ENCODE data around the gene EIF3B. TPM values are rescaled to one million over a fixed set of nuclear protein-coding genes. Genes with fewer than 3 reads are reported as not detected.
A peak's percentile ranks its signal among the peaks of the same experiment; 100 is the strongest.

Gene EIF3B
- total RNA-seq, 1 experiment from 2014 or later: 364 TPM

DNA sequence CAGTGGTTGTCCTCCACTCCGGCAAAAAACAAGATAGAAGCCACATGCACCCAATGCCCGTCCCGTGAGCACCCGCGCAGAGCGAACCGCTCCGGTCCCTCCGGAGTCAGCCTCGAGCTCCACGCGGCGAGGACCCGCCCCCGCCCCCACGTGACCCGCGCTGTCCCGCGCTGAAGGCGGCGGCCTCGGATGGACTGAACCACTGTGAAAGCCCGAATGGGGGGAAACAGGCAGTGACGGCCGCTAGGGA, 766 bp upstream of the EIF3B start:
- TF ChIP-seq EZH2 (IDR thresholded peaks at IDR 0.05; ENCODE audit: borderline replicate concordance, low read depth, low read length, poor library complexity, severe bottlenecking): no peak
- peaks cover 21% of the 10 kb centered on the region for H3K36me3 ChIP-seq (ENCODE audit: insufficient read depth, low read length, poor library complexity, severe bottlenecking)
- ChIA-PET CTCF (interaction anchor here (0.6 kb wide), 1 partner anchor 108 kb away, joined by 3 read pairs; no protein-coding TSS in a partner anchor), POLR2A (ENCODE audit: low non-redundant PET) (interaction anchor here (0.7 kb wide), 1 partner anchor 14 kb away, joined by 6 read pairs; no protein-coding TSS in a partner anchor)
- peaks cover 33% of the 10 kb centered on the region for H3K4me1 ChIP-seq (ENCODE audit: insufficient read depth, low read length, poor library complexity, severe bottlenecking)
- no peaks in the 10 kb centered on the region for H3K27me3 ChIP-seq (replicated peaks; ENCODE audit: insufficient read depth, low read depth, low read length, poor library complexity)
- peak overlapping the region; percentile 98 for H3K4me3 ChIP-seq (ENCODE audit: low read depth, low read length, poor library complexity, severe bottlenecking)
- H3K27ac ChIP-seq (ENCODE audit: low read depth, low read length, poor library complexity, severe bottlenecking): peak overlapping the region; percentile 100
- no peaks in the 10 kb centered on the region for H3K9me3 ChIP-seq (ENCODE audit: low read depth, low read length, poor library complexity, severe bottlenecking)
- peak; percentile 93 for DNase-seq (ENCODE audit: low spot score)
- BruUV-seq (replicated peaks): no TSS peak
- intact Hi-C loops (cut with micrococcal nuclease; ENCODE audit: unreplicated experiment): loop anchor here (10.0 kb wide), 2 partner anchors 689 to 779 kb away; partner anchors contain the start of gene PSMG3

DNA sequence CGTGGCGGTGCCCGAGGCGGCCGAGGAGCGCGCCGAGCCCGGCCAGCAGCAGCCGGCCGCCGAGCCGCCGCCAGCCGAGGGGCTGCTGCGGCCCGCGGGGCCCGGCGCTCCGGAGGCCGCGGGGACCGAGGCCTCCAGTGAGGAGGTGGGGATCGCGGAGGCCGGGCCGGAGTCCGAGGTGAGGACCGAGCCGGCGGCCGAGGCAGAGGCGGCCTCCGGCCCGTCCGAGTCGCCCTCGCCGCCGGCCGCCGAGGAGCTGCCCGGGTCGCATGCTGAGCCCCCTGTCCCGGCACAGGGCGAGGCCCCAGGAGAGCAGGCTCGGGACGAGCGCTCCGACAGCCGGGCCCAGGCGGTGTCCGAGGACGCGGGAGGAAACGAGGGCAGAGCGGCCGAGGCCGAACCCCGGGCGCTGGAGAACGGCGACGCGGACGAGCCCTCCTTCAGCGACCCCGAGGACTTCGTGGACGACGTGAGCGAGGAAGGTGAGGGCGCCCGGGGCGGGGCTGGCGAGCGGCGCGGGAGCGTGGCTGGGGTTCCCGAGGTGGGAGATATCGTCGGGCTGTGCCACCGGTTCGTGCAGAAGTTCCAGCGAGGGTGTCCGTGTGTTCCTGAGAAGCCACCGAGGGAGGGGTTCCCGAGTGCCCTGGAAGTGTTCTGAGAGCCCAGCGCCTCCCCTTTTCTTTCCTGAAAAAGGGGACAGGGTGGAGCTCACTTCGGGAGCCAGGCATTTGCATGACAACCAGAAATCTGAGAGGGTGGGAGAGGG, 495 bp downstream of the EIF3B start:
- Histone ChIP-seq H3K36me3 (ENCODE audit: insufficient read depth, low read length, poor library complexity, severe bottlenecking) (peaks cover 30% of the 10 kb centered on the region), H3K4me3 (ENCODE audit: low read depth, low read length, poor library complexity, severe bottlenecking) (peak overlapping the region; percentile 98), H3K9me3 (ENCODE audit: low read depth, low read length, poor library complexity, severe bottlenecking) (no peaks in the 10 kb centered on the region), H3K4me1 (ENCODE audit: insufficient read depth, low read length, poor library complexity, severe bottlenecking) (peaks cover 44% of the 10 kb centered on the region), H3K27ac (ENCODE audit: low read depth, low read length, poor library complexity, severe bottlenecking) (peak overlapping the region; percentile 100), H3K27me3 (replicated peaks; ENCODE audit: insufficient read depth, low read depth, low read length, poor library complexity) (no peaks in the 10 kb centered on the region)
- ChIA-PET POLR2A (ENCODE audit: low non-redundant PET) (no interaction called here), CTCF (no interaction called here)
- BruUV-seq (replicated peaks): no TSS peak
- DNase-seq (ENCODE audit: low spot score): peak; percentile 36
- TF ChIP-seq CTCF (conservative IDR thresholded peaks at IDR 0.05; ENCODE audit: low read depth, low read length): no peak
- TF ChIP-seq EZH2 (IDR thresholded peaks at IDR 0.05; ENCODE audit: borderline replicate concordance, low read depth, low read length, poor library complexity, severe bottlenecking): no peak
- intact Hi-C loops (cut with micrococcal nuclease; ENCODE audit: unreplicated experiment): loop anchor here (10.0 kb wide), 2 partner anchors 690 to 780 kb away; partner anchors contain the start of gene PSMG3

DNA sequence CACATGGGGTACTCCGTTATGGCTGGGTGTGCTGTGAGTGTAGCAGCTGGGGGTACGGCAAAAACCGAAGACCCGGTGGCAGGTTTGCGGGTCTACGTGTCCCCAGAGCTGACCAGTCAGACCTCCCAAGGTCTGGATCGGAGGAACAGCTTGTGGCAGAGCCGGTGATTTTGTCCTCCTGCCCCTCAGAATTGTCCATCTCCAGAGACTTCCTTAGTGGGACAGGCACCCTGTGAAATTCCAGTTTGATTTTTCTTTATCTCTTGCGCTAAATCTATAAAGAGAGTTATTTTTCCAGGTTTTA, 1.0 kb downstream of the EIF3B start:
- Histone ChIP-seq H3K27ac (ENCODE audit: low read depth, low read length, poor library complexity, severe bottlenecking) (peak overlapping the region; percentile 100), H3K27me3 (replicated peaks; ENCODE audit: insufficient read depth, low read depth, low read length, poor library complexity) (no peaks in the 10 kb centered on the region), H3K36me3 (ENCODE audit: insufficient read depth, low read length, poor library complexity, severe bottlenecking) (peaks cover 35% of the 10 kb centered on the region), H3K4me3 (ENCODE audit: low read depth, low read length, poor library complexity, severe bottlenecking) (peak overlapping the region; percentile 98), H3K9me3 (ENCODE audit: low read depth, low read length, poor library complexity, severe bottlenecking) (no peaks in the 10 kb centered on the region), H3K4me1 (ENCODE audit: insufficient read depth, low read length, poor library complexity, severe bottlenecking) (peaks cover 46% of the 10 kb centered on the region)
- TSS peak; percentile 33 for BruUV-seq (replicated peaks)
- CTCF ChIA-PET: no interaction called here
- no peak for TF ChIP-seq CTCF (conservative IDR thresholded peaks at IDR 0.05; ENCODE audit: low read depth, low read length)
- TF ChIP-seq EZH2 (IDR thresholded peaks at IDR 0.05; ENCODE audit: borderline replicate concordance, low read depth, low read length, poor library complexity, severe bottlenecking): no peak
- POLR2A ChIA-PET (ENCODE audit: low non-redundant PET): no interaction called here
- intact Hi-C loops (cut with micrococcal nuclease; ENCODE audit: unreplicated experiment): loop anchor here (10.0 kb wide), 2 partner anchors 691 to 781 kb away; partner anchors contain the start of gene PSMG3
- DNase-seq (ENCODE audit: low spot score): no peak

GRCh38 chr7:2357165-2357564, 2.5 kb downstream of the EIF3B start:
- no peak for TF ChIP-seq CTCF (conservative IDR thresholded peaks at IDR 0.05; ENCODE audit: low read depth, low read length)
- TF ChIP-seq EZH2 (IDR thresholded peaks at IDR 0.05; ENCODE audit: borderline replicate concordance, low read depth, low read length, poor library complexity, severe bottlenecking): no peak
- no TSS peak for BruUV-seq (replicated peaks)
- no peak for DNase-seq (ENCODE audit: low spot score)

More at GRCh38 chr7:2357165-2357564, 2.5 kb downstream of the EIF3B start:
- Histone ChIP-seq H3K36me3 (ENCODE audit: insufficient read depth, low read length, poor library complexity, severe bottlenecking) (peaks cover 50% of the 10 kb centered on the region), H3K9me3 (ENCODE audit: low read depth, low read length, poor library complexity, severe bottlenecking) (no peaks in the 10 kb centered on the region), H3K27me3 (replicated peaks; ENCODE audit: insufficient read depth, low read depth, low read length, poor library complexity) (no peaks in the 10 kb centered on the region), H3K4me3 (ENCODE audit: low read depth, low read length, poor library complexity, severe bottlenecking) (no peak overlapping the region), H3K4me1 (ENCODE audit: insufficient read depth, low read length, poor library complexity, severe bottlenecking) (peaks cover 48% of the 10 kb centered on the region), H3K27ac (ENCODE audit: low read depth, low read length, poor library complexity, severe bottlenecking) (no peak overlapping the region)
- POLR2A ChIA-PET (ENCODE audit: low non-redundant PET): no interaction called here
- CTCF ChIA-PET: no interaction called here
- intact Hi-C loops (cut with micrococcal nuclease; ENCODE audit: unreplicated experiment): loop anchor here (10.0 kb wide), 2 partner anchors 692 to 782 kb away; partner anchors contain the start of gene PSMG3
